SK-N-SH (cell line): ENCODE results near the gene MYLIP. TPM values are rescaled to one million over a fixed set of nuclear protein-coding genes. Genes with fewer than 3 reads are reported as not detected.

Experiments
- CTCF ChIA-PET: fragments of 300-600, 350-600 bp; formaldehyde crosslinking; extraction: SDS; loops from one replicate; lab custom pipeline; 2021; lab: Yijun Ruan, JAX
- POLR2A ChIA-PET: fragments of 350-600 bp; sonication (Branson Sonifier 250); formaldehyde crosslinking; extraction: SDS; loops from one replicate; lab custom pipeline; 2020; ENCODE audit warnings: antibody characterized with exemption, inconsistent platforms; lab: Yijun Ruan, JAX
- DNase-seq: peaks from one replicate; pipeline ENCODE4 v3.0.0; 2012
- H2AFZ ChIP-seq: fragments of 200-600 bp; sonication (generic); 2 replicates; pipeline ENCODE4 v1.8.1; 2016; ENCODE audit warnings: antibody characterized with exemption, mild to moderate bottlenecking, low read depth
- H3F3A ChIP-seq: fragments of 200-600 bp; sonication (generic); replicated peaks from 2 replicates; pipeline ENCODE3; 2016; ENCODE audit warnings: antibody characterized with exemption, mild to moderate bottlenecking; ENCODE audit not compliant: insufficient read depth
- H3K27ac ChIP-seq, 2 experiments: fragments of 200-500 bp in 1 of 2; fragments of 200-600 bp in 1 of 2; sonication (Bioruptor generic) in 1 of 2; sonication (generic), shearing (Covaris generic) in 1 of 2; 2 replicates each; pipeline versions ENCODE4 v1.5.1 to v1.6.1; 2014 to 2016; ENCODE audit warnings: low read depth in 2 of 2, inconsistent platforms in 1 of 2, low read length in 1 of 2, mild to moderate bottlenecking in 1 of 2, mixed read lengths in 1 of 2
- H3K27me3 ChIP-seq: fragments of 200-600 bp; sonication (generic), shearing (Covaris generic); 2 replicates; pipeline ENCODE4 v1.6.1; 2016; ENCODE audit warnings: mixed run types; ENCODE audit not compliant: insufficient read depth
- H3K36me3 ChIP-seq, 2 experiments: fragments of 200-500 bp in 1 of 2; fragments of 200-600 bp in 1 of 2; sonication (Bioruptor generic) in 1 of 2; sonication (generic) in 1 of 2; replicated peaks in 1 of 2; 2 replicates each; pipeline versions ENCODE3 to v1.5.1; 2014 to 2016; ENCODE audit warnings: low read length in 1 of 2, mild to moderate bottlenecking in 1 of 2; ENCODE audit not compliant: insufficient read depth in 2 of 2, control insufficient read depth in 1 of 2
- H3K4me1 ChIP-seq, 2 experiments: fragments of 200-500 bp in 1 of 2; fragments of 200-600 bp in 1 of 2; sonication (Bioruptor generic) in 1 of 2; sonication (generic), shearing (Covaris generic) in 1 of 2; 2 replicates each; pipeline versions ENCODE4 v1.5.1 to v1.6.1; 2014 to 2016; ENCODE audit warnings: low read depth in 1 of 2, low read length in 1 of 2, mixed run types in 1 of 2; ENCODE audit not compliant: insufficient read depth in 2 of 2, control insufficient read depth in 1 of 2
- H3K4me2 ChIP-seq: fragments of 200-600 bp; sonication (generic), shearing (Covaris generic); 2 replicates; pipeline ENCODE4 v1.6.1; 2017; ENCODE audit warnings: mixed run types
- H3K4me3 ChIP-seq, 2 experiments: fragments of 200-500 bp in 1 of 2; fragments of 200-600 bp in 1 of 2; sonication (Bioruptor generic) in 1 of 2; sonication (generic), shearing (Covaris generic) in 1 of 2; 2 replicates each; pipeline versions ENCODE4 v1.5.1 to v1.8.1; 2014 to 2016; ENCODE audit warnings: low read depth in 2 of 2, inconsistent platforms in 1 of 2, low read length in 1 of 2, mild to moderate bottlenecking in 1 of 2, mixed read lengths in 1 of 2, moderate library complexity in 1 of 2
- H3K79me2 ChIP-seq: fragments of 200-600 bp; sonication (generic); 2 replicates; pipeline ENCODE4 v1.8.1; 2017; ENCODE audit warnings: mild to moderate bottlenecking; ENCODE audit not compliant: insufficient read depth
- H3K9ac ChIP-seq: fragments of 200-600 bp; sonication (generic); 2 replicates; pipeline ENCODE4 v1.6.1; 2017; ENCODE audit warnings: mixed run types
- H3K9me2 ChIP-seq: fragments of 200-600 bp; sonication (generic); 2 replicates; pipeline ENCODE4 v1.6.1; 2017; ENCODE audit warnings: mixed run types
- H3K9me3 ChIP-seq: fragments of 200-600 bp; sonication (generic); 2 replicates; pipeline ENCODE4 v1.6.1; 2017; ENCODE audit warnings: mixed run types, mild to moderate bottlenecking, moderate library complexity
- H4K20me1 ChIP-seq: fragments of 200-600 bp; sonication (generic); 2 replicates; pipeline ENCODE4 v1.6.1; 2017; ENCODE audit warnings: mild to moderate bottlenecking, mixed run types; ENCODE audit not compliant: insufficient read depth
- CHD2 ChIP-seq: fragments of 150-350 bp; IDR thresholded peaks from 2 replicates; pipeline ENCODE4 v1.6.1; 2018; ENCODE audit warnings: low read length; ENCODE audit not compliant: partially characterized antibody
- EP300 ChIP-seq, 2 experiments: IDR thresholded peaks; 2 replicates each; pipeline versions ENCODE4 v1.4.0 to v1.6.1; 2012; ENCODE audit warnings: borderline replicate concordance in 1 of 2, low read depth in 1 of 2, low read length in 1 of 2
- EZH2phosphoT487 ChIP-seq: fragments of 200-600 bp; sonication (generic); IDR thresholded peaks from 2 replicates; pipeline ENCODE4 v1.6.1; 2017; ENCODE audit warnings: low read depth, mixed run types, mild to moderate bottlenecking, antibody characterized with exemption, moderate library complexity, borderline replicate concordance
- JUND ChIP-seq: IDR thresholded peaks from 2 replicates; pipeline ENCODE4 v1.4.0; 2012
- MXI1 ChIP-seq: IDR thresholded peaks from 2 replicates; pipeline ENCODE4 v1.6.1; 2012; ENCODE audit warnings: mild to moderate bottlenecking, low read depth, low read length, improper control_type of control experiment
- NFIC ChIP-seq: IDR thresholded peaks from 2 replicates; pipeline ENCODE4 v1.4.0; 2012; ENCODE audit warnings: borderline replicate concordance
- NRF1 ChIP-seq: IDR thresholded peaks from 2 replicates; pipeline ENCODE4 v1.6.1; 2012; ENCODE audit warnings: low read depth, mild to moderate bottlenecking, low read length
- RFX5 ChIP-seq: IDR thresholded peaks from 2 replicates; pipeline ENCODE4 v1.6.1; 2012; ENCODE audit warnings: mild to moderate bottlenecking, improper control_type of control experiment, low read length
- RXRA ChIP-seq: IDR thresholded peaks from 2 replicates; pipeline ENCODE4 v1.4.0; 2012; ENCODE audit warnings: low read depth, mild to moderate bottlenecking, borderline replicate concordance
- SIN3A ChIP-seq: IDR thresholded peaks from 2 replicates; pipeline ENCODE4 v1.6.1; 2012; ENCODE audit warnings: low read depth, mild to moderate bottlenecking, low read length, moderate library complexity, borderline replicate concordance
- TAF1 ChIP-seq: IDR thresholded peaks from 2 replicates; pipeline ENCODE4 v1.6.1; 2012; ENCODE audit warnings: low read depth, mild to moderate bottlenecking, low read length, moderate library complexity, borderline replicate concordance
- TCF12 ChIP-seq: IDR thresholded peaks from 2 replicates; pipeline ENCODE4 v1.4.0; 2012
- WGBS: methylation state at CpG from one replicate; pipeline ENCODE4 v1.1.6; 2017; ENCODE audit warnings: low lambda C conversion rate; 5-methylcytosine and 5-hydroxymethylcytosine counted together
- polyA plus RNA-seq, 3 experiments: library from polyadenylated mRNA; depleted of rRNA; stranded (reverse); fragments of >200 nt; gene quantifications; 2 replicates each; pipeline ENCODE4 v1.2.3, GENCODE V29; 2012
- TF ChIP-seq, protein P1 (sequence below): fragments of 150-350 bp; IDR thresholded peaks from 2 replicates; pipeline ENCODE4 v1.6.1; 2017; ENCODE audit warnings: antibody characterized with exemption, low read length, low read depth, borderline replicate concordance
- TF ChIP-seq, protein P2 (sequence below): fragments of 150-350 bp; IDR thresholded peaks from 2 replicates; pipeline ENCODE4 v1.6.1; 2016; ENCODE audit warnings: mild to moderate bottlenecking, low read depth, low read length
- TF ChIP-seq, protein P3 (sequence below): IDR thresholded peaks from 2 replicates; pipeline ENCODE4 v1.4.0; 2012; ENCODE audit warnings: low read depth
- TF ChIP-seq, protein P4 (sequence below): IDR thresholded peaks from 2 replicates; pipeline ENCODE4; 2012

Gene MYLIP
- polyA plus RNA-seq, 1 of the 3 experiments (the other 2 are of a cell fraction) = 3.1 TPM

DNA sequence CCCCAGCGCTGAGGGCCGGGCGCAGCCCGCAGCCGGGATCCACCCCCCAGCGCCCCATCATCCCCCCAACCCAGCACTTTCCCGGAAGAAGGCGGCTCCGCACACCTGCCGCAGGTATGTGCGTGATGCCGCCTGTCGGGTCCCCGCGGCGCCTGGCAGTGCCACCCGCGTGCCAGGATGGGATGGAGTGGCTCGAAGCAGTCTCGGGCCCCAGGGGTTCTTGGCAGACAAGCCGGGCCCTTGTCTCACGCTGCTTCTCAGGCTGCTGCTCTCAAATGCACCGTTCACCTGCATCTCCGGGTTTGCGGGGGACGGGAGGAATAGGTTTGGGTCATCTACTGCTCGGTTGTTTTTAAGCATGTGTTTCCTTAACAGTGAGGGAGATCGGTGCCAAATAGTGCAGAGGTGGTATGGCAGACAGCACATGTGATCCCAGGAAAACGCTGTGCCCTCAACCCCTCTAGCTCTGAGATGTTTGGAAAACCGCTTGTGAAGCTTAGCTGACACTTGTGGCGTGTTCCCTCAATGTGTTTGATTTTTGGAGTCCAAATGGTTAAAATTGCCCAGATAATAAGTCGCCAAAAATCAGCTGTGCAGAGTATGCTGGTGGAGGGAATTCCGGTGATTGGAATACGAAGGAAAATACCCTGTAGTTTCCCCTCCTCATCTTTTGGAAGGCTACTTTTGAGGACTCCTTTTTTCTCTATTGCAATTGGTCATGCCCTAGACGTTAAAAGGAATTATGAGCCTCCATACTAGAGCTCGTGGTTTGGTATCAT is 926 bp downstream of the MYLIP start:
- Histone ChIP-seq H3K79me2 (no peaks in the 10 kb centered on the region), H3K36me3 (peaks cover 0 to 6% of the 10 kb centered on the region in 2 experiments), H3K9me3 (no peaks in the 10 kb centered on the region), H3K27me3 (peaks cover 15% of the 10 kb centered on the region), H4K20me1 (no peaks in the 10 kb centered on the region), H3K4me2 (peak overlapping the region; percentile 98), H3K9ac (peak overlapping the region; percentile 68), H3K4me1 (peaks cover 25 to 28% of the 10 kb centered on the region in 2 experiments; a peak in 3 of 4 replicates), H3K4me3 (peak overlapping the region; percentile 67 to 89), H3K9me2 (no peaks in the 10 kb centered on the region), H3K27ac (peak overlapping the region in 1 of 2 experiments; percentile 74; a peak in 2 of 4 replicates), H2AFZ (no peak overlapping the region), H3F3A (peaks cover 26% of the 10 kb centered on the region)
- POLR2A ChIA-PET = interaction anchor here (0.6 to 1.2 kb wide), 4 partner anchors 7 to 350 kb away, joined by 3 to 5 read pairs (median 3); no protein-coding TSS in a partner anchor
- CTCF ChIA-PET = interaction anchor here (0.7 to 5.1 kb wide), 22 partner anchors 12 to 509 kb away, joined by 3 to 57 read pairs (median 6); no protein-coding TSS in a partner anchor
- no peak for DNase-seq
- WGBS = 15% methylated on average over 8 of the region's 36 CpGs
- TF ChIP-seq, protein P1, sequence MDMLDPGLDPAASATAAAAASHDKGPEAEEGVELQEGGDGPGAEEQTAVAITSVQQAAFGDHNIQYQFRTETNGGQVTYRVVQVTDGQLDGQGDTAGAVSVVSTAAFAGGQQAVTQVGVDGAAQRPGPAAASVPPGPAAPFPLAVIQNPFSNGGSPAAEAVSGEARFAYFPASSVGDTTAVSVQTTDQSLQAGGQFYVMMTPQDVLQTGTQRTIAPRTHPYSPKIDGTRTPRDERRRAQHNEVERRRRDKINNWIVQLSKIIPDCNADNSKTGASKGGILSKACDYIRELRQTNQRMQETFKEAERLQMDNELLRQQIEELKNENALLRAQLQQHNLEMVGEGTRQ = no peak
- TF ChIP-seq, protein P2, sequence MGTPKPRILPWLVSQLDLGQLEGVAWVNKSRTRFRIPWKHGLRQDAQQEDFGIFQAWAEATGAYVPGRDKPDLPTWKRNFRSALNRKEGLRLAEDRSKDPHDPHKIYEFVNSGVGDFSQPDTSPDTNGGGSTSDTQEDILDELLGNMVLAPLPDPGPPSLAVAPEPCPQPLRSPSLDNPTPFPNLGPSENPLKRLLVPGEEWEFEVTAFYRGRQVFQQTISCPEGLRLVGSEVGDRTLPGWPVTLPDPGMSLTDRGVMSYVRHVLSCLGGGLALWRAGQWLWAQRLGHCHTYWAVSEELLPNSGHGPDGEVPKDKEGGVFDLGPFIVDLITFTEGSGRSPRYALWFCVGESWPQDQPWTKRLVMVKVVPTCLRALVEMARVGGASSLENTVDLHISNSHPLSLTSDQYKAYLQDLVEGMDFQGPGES = no peak
- TF ChIP-seq, protein P3, sequence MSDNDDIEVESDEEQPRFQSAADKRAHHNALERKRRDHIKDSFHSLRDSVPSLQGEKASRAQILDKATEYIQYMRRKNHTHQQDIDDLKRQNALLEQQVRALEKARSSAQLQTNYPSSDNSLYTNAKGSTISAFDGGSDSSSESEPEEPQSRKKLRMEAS = peak; percentile 45
- TF ChIP-seq RXRA (no peak), MXI1 (peak; percentile 65; the same call in 1 of the 2 replicates), TCF12 (no peak), NFIC (0 out of 2 replicates have a peak, but pooled peaks have one; percentile 4), EZH2phosphoT487 (no peak)

DNA sequence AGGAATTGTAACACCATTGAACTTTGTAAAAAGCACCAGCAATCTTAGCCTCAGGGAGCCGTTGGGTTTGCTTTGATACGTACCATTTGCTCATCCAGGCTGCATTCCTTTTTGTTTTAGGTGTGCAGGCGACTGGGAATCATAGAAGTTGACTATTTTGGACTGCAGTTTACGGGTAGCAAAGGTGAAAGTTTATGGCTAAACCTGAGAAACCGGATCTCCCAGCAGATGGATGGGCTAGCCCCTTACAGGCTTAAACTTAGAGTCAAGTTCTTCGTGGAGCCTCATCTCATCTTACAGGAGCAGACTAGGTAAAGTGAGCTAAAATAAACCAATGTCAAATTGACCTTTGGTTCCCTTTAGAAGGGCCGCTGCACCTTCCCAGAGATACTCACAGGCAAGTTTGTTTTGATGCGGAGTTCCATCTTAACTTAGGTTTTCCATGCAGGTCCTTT is 1.6 kb downstream of the MYLIP start:
- H3K79me2 ChIP-seq = no peaks in the 10 kb centered on the region
- peak overlapping the region; percentile 67 to 89 for H3K4me3 ChIP-seq
- peaks cover 15% of the 10 kb centered on the region for H3K27me3 ChIP-seq
- no peaks in the 10 kb centered on the region for H4K20me1 ChIP-seq
- peaks cover 0 to 6% of the 10 kb centered on the region in 2 experiments for H3K36me3 ChIP-seq
- peaks cover 29 to 34% of the 10 kb centered on the region in 2 experiments; a peak in 3 of 4 replicates for H3K4me1 ChIP-seq
- 0 out of 2 replicates have a peak overlapping the region, but pooled peaks have one; percentile 25 for H2AFZ ChIP-seq
- WGBS = 63% methylated on average over 8 of the region's 8 CpGs
- H3K9me3 ChIP-seq = no peaks in the 10 kb centered on the region
- ChIA-PET POLR2A (interaction anchor here (0.8 kb wide), 1 partner anchor 250 kb away, joined by 4 read pairs; no protein-coding TSS in a partner anchor), CTCF (interaction anchor here (0.7 to 5.1 kb wide), 12 partner anchors 12 to 510 kb away, joined by 3 to 57 read pairs (median 6); no protein-coding TSS in a partner anchor)
- H3K27ac ChIP-seq = peak overlapping the region; percentile 50 to 74; a peak in 3 of 4 replicates
- H3K9me2 ChIP-seq = no peaks in the 10 kb centered on the region
- no peak overlapping the region for H3K9ac ChIP-seq
- DNase-seq = no peak
- H3F3A ChIP-seq = peaks cover 26% of the 10 kb centered on the region
- H3K4me2 ChIP-seq = peak overlapping the region; percentile 98
- TF ChIP-seq TAF1 (no peak), EP300 (IDR thresholded peaks at IDR 0.05; ENCODE audit: borderline replicate concordance in 1 of 2, low read depth in 1 of 2, low read length in 1 of 2) (no peak), RFX5 (no peak), SIN3A (no peak), JUND (no peak), CHD2 (no peak), NRF1 (no peak)
- TF ChIP-seq, protein P1 = no peak; the same call in 1 of the 2 replicates
- TF ChIP-seq, protein P4, sequence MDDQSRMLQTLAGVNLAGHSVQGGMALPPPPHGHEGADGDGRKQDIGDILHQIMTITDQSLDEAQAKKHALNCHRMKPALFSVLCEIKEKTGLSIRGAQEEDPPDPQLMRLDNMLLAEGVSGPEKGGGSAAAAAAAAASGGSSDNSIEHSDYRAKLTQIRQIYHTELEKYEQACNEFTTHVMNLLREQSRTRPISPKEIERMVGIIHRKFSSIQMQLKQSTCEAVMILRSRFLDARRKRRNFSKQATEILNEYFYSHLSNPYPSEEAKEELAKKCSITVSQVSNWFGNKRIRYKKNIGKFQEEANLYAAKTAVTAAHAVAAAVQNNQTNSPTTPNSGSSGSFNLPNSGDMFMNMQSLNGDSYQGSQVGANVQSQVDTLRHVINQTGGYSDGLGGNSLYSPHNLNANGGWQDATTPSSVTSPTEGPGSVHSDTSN = no peak
